IPS-20b (cell line): ENCODE data around the gene NLGN1.
"Not testable (repeated sequence)": the region's sequence is repeated elsewhere in the genome, so short reads cannot be mapped to it uniquely, and the experiment has no call there.

Experiments
- H3K27ac ChIP-seq: one replicate; pipeline ENCODE4 v1.5.1; 2013; ENCODE audit warnings: low read length
- H3K27me3 ChIP-seq: 2 replicates; pipeline ENCODE4 v1.6.1; 2013; ENCODE audit warnings: mild to moderate bottlenecking, low read length, inconsistent platforms; ENCODE audit not compliant: insufficient read depth
- H3K36me3 ChIP-seq: 2 replicates; pipeline ENCODE4 v1.6.1; 2013; ENCODE audit warnings: low read depth, mild to moderate bottlenecking, inconsistent platforms, low read length, moderate library complexity; ENCODE audit not compliant: insufficient read depth
- H3K4me1 ChIP-seq: 2 replicates; pipeline ENCODE4 v1.6.1; 2013; ENCODE audit warnings: mild to moderate bottlenecking, control low read depth, inconsistent platforms, low read length, moderate library complexity; ENCODE audit not compliant: insufficient read depth
- H3K4me3 ChIP-seq: 2 replicates; pipeline ENCODE4 v1.5.1; 2013; ENCODE audit warnings: mild to moderate bottlenecking, low read length, inconsistent platforms
- H3K9ac ChIP-seq: 2 replicates; pipeline ENCODE4 v1.6.1; 2013; ENCODE audit warnings: low read depth, mild to moderate bottlenecking, inconsistent platforms, low read length, moderate library complexity
- H3K9me3 ChIP-seq: 2 replicates; pipeline ENCODE4 v1.6.1; 2013; ENCODE audit warnings: mild to moderate bottlenecking, low read depth, low read length, inconsistent platforms; ENCODE audit not compliant: insufficient read depth

The NLGN1 gene

DNA sequence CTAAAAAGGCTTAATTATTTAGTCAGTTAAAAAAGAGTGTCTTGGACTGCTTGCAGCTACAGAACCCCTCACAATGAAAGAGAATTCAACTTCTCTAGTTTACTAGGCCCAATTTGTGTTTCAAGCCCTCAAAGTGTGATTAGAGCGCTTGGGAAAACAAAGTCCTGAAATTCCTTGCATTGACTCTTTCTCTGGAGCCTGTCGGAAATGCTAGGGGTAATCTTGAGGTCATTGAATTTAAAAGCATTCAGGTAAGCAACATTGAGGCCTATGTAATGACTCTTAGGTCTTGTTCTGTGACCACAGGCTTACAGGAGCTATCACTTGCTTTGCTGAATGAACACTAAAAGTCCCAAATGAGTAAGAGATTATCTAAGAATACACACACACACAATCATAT is 186.0 kb downstream of the NLGN1 start:
- peak overlapping the region; percentile 31; the same call in 1 of the 2 replicates for H3K4me3 ChIP-seq

DNA sequence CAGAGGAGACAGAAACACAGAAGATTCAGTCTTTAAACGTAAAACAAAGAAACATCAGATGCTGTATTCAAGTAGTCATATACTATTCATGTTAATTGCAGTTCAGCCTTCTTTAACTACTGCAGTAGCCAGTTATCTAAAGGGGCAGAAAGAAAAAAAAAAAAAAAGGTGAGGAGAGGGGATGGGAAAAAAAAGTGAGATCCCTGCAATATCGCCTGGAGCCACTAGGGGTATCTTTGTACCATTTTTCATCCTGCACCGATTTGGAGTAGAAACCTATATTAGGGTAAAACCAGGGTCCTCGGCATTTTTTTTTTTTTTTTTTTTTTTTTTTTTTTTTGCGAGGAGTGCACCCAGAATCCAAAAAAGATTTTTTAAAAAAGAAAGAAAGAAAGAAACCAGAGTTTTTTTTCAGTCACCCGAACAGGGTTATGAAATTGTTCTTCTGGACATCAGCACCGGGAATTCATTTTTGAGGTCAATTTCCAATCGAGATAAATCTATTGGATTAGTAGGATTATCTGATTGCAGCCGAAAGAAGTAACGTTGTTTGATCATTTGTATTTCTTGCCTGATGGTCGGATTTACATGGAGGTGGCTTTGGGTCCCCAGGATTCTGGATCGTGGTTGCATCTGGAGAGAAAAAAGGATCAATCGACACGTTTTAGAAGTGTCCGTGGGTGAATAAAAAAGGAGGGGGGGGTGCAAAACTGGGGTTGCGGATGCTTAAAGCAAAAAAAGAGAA is 186.7 kb downstream of the NLGN1 start:
- H3K9ac ChIP-seq = peak overlapping the region; percentile 81; the same call in 1 of the 2 replicates
- H3K36me3 ChIP-seq = no peaks in the 10 kb centered on the region
- peaks cover 21% of the 10 kb centered on the region for H3K4me1 ChIP-seq
- H3K27ac ChIP-seq = no peak overlapping the region
- peak overlapping the region; percentile 78 for H3K4me3 ChIP-seq
- H3K27me3 ChIP-seq = peaks cover 13% of the 10 kb centered on the region; the same call in 1 of the 2 replicates
- H3K9me3 ChIP-seq = no peaks in the 10 kb centered on the region

More for the DNA sequence above, 186.0 kb downstream of the NLGN1 start:
- Histone ChIP-seq H3K27me3 (peaks cover 13% of the 10 kb centered on the region; the same call in 1 of the 2 replicates), H3K36me3 (no peaks in the 10 kb centered on the region), H3K4me1 (peaks cover 21% of the 10 kb centered on the region), H3K9ac (no peak overlapping the region), H3K9me3 (no peaks in the 10 kb centered on the region), H3K27ac (no peak overlapping the region)

DNA sequence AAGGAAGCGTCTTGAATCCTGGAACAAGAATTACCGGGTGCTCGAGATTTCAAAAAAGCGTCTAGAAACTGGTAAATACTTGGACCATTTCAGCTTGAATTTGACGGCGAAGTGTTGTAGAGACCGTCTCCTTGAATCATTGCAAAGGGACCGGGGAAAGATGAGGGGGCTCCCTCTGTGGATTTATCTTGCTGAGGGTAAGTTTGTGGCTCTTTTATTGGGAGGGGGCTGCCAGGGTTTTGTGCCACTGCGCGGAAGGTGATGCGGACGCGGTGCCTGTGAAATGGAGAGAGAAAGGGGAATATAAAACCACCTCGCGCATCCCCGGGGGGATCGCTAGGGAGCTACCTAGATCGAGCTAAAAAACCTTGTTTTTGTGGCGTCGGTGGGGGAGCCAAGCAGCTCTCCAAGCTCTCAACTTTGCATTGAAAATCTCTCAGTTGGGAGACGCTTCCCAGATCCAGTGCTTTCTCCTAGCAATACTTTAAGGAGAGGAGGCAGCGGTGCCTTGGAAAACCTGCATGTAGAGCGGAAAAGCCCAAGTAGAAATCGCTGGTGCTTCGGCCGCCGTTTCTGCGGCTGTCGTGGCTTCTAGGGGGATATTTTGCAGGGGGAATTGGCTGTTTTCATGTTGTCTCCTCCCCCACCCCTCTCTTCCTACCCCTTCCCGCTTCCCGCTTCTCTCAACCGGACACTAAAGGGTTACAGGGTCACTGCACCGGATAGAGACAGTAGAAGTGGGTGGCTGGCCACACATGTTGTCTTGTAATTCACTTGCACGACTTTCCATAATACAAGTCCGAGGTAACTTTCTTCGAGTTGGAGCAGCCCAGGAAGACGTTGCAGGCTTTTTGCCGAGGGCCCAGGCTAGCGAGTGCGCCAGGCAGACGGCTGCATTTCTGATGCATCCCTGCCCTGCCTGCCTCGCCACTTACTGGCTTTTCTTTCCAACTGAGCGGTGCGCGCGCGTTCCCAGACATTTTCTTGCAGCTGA is 187.6 kb downstream of the NLGN1 start:
- peaks cover 21% of the 10 kb centered on the region for H3K4me1 ChIP-seq
- H3K36me3 ChIP-seq = no peaks in the 10 kb centered on the region
- peak overlapping the region; percentile 78 for H3K4me3 ChIP-seq
- H3K27ac ChIP-seq = no peak overlapping the region
- H3K9ac ChIP-seq = peak overlapping the region; percentile 81; the same call in 1 of the 2 replicates
- peaks cover 13% of the 10 kb centered on the region; the same call in 1 of the 2 replicates for H3K27me3 ChIP-seq
- H3K9me3 ChIP-seq = no peaks in the 10 kb centered on the region

DNA sequence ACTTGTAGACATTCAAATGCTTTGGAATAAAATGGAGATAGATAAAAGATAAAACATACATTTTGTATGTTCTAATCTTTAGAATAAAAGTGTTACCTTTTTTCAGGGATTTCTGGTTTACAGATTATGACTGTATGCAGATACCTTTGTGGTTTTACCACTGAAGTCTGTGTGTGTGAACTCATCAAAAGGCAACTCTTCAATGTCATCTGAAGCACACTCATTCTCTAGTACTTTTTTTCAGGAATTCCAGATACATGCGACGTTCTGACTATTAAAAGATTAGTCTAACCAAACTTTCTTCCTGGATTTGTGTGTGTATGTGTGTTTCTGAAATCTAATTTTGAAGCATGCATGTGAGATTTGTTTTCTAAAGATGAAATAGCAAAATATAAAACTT is 188.6 kb downstream of the NLGN1 start:
- H3K9ac ChIP-seq = peak overlapping the region; percentile 81; the same call in 1 of the 2 replicates
- H3K4me3 ChIP-seq = peak overlapping the region; percentile 78
- H3K27ac ChIP-seq = no peak overlapping the region
- H3K27me3 ChIP-seq = peaks cover 13% of the 10 kb centered on the region; the same call in 1 of the 2 replicates
- no peaks in the 10 kb centered on the region for H3K9me3 ChIP-seq
- H3K36me3 ChIP-seq = no peaks in the 10 kb centered on the region
- H3K4me1 ChIP-seq = peaks cover 21% of the 10 kb centered on the region

DNA sequence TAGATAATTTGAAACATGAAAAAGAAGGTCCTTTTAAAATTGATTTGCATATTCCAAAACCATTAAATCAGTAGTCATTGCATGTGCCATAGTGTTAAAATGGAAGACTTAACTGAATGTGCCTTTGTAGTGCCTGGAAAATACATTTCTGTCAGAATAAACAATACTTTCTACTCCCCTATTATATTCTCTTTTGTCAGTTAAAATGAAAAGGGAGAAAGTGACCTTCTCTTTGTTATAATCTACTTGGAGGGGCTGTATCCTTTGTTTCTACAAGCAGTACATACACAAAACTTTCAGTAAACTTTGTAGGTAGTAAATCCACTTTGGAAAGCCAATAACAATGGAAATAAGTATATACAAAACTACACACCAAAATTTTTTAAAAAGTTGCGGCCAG is 189.5 kb downstream of the NLGN1 start:
- Histone ChIP-seq H3K27ac (no peak overlapping the region), H3K9me3 (no peaks in the 10 kb centered on the region), H3K4me3 (no peak overlapping the region), H3K4me1 (peaks cover 21% of the 10 kb centered on the region), H3K36me3 (no peaks in the 10 kb centered on the region), H3K9ac (no peak overlapping the region), H3K27me3 (peaks cover 13% of the 10 kb centered on the region; the same call in 1 of the 2 replicates)

DNA sequence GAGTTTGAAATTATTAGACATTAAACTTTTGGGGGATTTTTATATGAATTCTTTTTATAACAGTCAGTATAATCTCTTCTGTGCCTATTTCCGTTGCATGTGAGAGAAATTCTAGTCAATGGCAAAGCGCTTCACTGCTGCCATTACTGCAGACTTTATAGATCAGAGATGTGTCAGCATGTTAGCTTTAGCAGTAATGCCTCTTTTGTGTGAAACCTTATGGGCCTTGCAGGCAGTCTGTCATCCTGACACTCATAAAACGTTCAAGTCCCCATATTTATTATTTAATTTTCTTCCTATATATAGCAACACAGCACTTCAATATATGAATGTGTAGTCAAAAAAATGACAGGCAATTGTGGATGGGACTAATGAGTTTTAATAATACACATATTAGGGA is 191.0 kb downstream of the NLGN1 start:
- H3K36me3 ChIP-seq = no peaks in the 10 kb centered on the region
- no peak overlapping the region for H3K4me3 ChIP-seq
- H3K4me1 ChIP-seq = peaks cover 17% of the 10 kb centered on the region
- no peak overlapping the region for H3K27ac ChIP-seq
- H3K9ac ChIP-seq = no peak overlapping the region
- H3K9me3 ChIP-seq = no peaks in the 10 kb centered on the region
- peaks cover 13% of the 10 kb centered on the region; the same call in 1 of the 2 replicates for H3K27me3 ChIP-seq

DNA sequence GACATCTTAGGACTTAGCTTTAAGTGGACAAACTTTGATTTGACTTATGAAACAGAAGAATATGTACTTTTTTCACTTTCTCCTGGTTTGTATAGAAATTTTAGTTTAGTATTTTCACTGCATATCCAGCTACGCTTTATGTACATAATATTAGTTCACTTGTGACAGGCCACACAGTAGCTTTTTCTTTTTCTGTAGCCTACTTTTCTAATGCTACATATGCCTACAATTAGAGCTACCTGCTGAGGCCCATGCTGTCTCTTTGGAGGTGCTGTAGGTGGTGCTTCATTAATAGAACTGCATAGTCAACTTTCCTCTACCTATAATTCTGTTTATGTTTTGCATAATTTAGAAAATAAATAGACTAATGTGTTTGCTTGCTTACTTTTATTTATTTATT is 191.6 kb downstream of the NLGN1 start:
- Histone ChIP-seq H3K9ac (no peak overlapping the region), H3K4me1 (peaks cover 12% of the 10 kb centered on the region), H3K27ac (no peak overlapping the region), H3K36me3 (no peaks in the 10 kb centered on the region), H3K4me3 (no peak overlapping the region), H3K27me3 (peaks cover 13% of the 10 kb centered on the region; the same call in 1 of the 2 replicates), H3K9me3 (no peaks in the 10 kb centered on the region)

DNA sequence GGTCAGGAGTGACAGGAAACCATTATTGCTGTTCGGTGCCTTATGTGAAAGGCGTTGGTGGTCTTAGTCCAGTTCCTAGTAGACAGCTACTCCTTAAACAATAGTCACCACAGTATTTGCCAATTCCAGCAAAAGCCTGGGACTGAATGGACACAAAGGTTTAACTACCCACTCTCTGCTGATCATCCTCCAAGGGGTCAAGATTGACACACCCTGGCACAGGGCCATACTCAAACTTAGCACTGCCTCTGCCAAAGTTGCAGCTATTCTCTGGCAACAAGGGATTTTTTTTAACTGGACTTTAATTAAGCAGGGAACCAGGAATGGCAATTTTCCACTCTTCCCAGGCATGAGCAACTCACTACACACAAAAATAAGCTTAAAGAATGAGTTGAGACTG is 193.9 kb downstream of the NLGN1 start:
- Histone ChIP-seq H3K27ac (no peak overlapping the region), H3K27me3 (0 out of 2 replicates have a peak, but pooled peaks cover 5% of the 10 kb centered on the region), H3K9me3 (no peaks in the 10 kb centered on the region), H3K9ac (no peak overlapping the region), H3K4me3 (no peak overlapping the region), H3K36me3 (no peaks in the 10 kb centered on the region), H3K4me1 (peaks cover 7% of the 10 kb centered on the region; the same call in 1 of the 2 replicates)

DNA sequence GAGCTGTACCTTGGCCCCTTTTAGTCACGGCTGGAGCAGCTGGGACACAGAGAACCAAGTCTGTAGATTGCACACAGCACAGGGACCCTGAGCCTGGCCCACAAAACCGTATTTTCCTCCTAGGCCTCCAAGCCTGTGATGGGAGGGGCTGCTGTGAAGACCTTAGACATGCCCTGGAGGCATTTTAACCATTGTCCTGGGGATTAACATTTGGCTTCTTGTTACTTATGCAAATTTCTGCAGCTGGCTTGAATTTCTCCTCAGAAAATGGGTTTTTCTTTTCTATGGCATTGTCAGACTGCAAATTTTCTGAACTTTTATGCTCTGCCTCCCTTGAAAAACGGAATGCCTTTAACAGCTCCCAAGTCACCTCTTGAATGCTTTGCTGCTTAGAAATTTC is 197.3 kb downstream of the NLGN1 start:
- not testable (repeated sequence) for H3K27me3 ChIP-seq, H3K9me3 ChIP-seq, H3K4me1 ChIP-seq, H3K4me3 ChIP-seq, H3K27ac ChIP-seq, H3K9ac ChIP-seq, H3K36me3 ChIP-seq

DNA sequence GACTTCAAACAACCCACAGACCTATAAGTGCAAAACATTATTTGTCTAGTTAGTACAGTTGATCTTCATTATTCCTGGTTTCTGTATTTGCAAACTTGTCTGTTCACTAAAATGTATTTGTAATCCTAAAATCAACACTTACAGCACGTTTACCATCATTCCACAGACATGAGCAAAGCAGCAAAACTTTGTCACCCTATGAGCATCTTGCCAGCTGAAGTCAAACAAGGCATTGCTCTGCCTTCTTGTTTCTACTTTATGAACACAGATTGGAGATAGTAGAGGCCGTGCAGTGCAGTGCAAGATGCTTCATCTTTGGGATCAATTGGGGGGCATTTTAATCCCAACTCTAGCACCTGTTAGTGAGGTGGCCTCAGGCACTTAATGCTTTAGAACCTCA is 202.1 kb downstream of the NLGN1 start:
- H3K4me3 ChIP-seq = no peak overlapping the region
- no peaks in the 10 kb centered on the region for H3K9me3 ChIP-seq
- H3K9ac ChIP-seq = no peak overlapping the region
- H3K4me1 ChIP-seq = peaks cover 4% of the 10 kb centered on the region; the same call in 1 of the 2 replicates
- H3K27me3 ChIP-seq = no peaks in the 10 kb centered on the region
- H3K36me3 ChIP-seq = no peaks in the 10 kb centered on the region
- no peak overlapping the region for H3K27ac ChIP-seq

DNA sequence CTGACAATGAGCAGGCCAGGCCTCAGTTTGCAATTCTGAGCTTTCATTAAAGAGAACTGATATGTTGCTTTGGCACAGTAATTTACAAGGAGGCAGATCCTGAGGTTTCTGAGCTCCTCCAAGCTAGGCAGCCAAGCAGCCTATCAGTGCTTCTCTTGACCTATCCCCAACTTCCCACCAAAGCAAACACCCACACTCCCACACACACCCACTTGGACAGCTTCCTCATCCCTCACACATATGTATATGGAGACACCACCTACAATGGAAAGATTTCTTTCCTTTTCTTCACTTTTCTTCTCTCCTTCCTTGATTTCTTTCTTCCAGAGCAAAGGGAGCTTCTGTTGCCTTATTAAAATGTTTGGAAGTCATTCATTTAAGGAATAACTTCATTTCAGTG is 217.0 kb downstream of the NLGN1 start:
- H3K9ac ChIP-seq = no peak overlapping the region
- H3K27me3 ChIP-seq = no peaks in the 10 kb centered on the region

More for the DNA sequence above, 217.0 kb downstream of the NLGN1 start:
- Histone ChIP-seq H3K4me3 (no peak overlapping the region), H3K4me1 (0 out of 2 replicates have a peak, but pooled peaks cover 3% of the 10 kb centered on the region), H3K9me3 (no peaks in the 10 kb centered on the region), H3K27ac (no peak overlapping the region), H3K36me3 (no peaks in the 10 kb centered on the region)
